ENCODE results near the gene NYAP1. TPM values are rescaled to one million over a fixed set of nuclear protein-coding genes. Genes with fewer than 3 reads are reported as not detected.

Gene NYAP1
- total RNA-seq, 1 experiment from 2014 or later: 0.23 TPM

DNA sequence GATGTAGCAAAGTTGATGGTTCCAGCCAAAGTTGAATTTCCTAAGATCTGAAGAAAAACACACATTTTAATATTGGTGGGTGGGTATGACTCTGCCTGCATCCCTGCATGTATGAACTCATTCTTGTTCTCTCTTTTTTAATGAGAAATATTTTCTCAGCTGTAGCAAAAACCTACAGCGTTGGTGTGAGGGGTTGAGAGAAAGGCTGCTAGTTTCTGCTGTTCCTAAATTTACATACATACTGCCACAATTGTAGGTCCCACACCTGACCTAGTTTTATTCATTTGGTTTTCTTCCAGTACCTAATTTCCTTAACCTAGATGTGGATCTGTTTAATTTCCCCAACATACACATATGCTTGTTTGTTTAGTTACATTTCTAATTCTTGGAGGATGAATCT lies 59.9 kb downstream of the NYAP1 start:
- DNase-seq (ENCODE audit: low read depth): no peak

GRCh38 chr7:100544386-100544785 lies 60.7 kb downstream of the NYAP1 start:
- no peak for DNase-seq (ENCODE audit: low read depth)

Other genes starting within 250 kb of the NYAP1 start
- gene SPDYE3, start 176.2 kb upstream of the NYAP1 start, total RNA-seq (2014; rRNA removed): not detected in 2 replicates
- gene PILRB, start 125.8 kb upstream of the NYAP1 start, total RNA-seq (2014; rRNA removed): 15.7 and 20.1 TPM in 2 replicates
- gene PILRA, start 110.4 kb upstream of the NYAP1 start, total RNA-seq (2014; rRNA removed): not detected in 2 replicates
- 1.9 and 4.2 TPM in 2 replicates for gene ZCWPW1, start 55.2 kb upstream of the NYAP1 start, total RNA-seq (2014; rRNA removed)
- 59.0 and 63.9 TPM in 2 replicates for gene MEPCE, start 54.1 kb upstream of the NYAP1 start, total RNA-seq (2014; rRNA removed)
- 68.5 and 71.6 TPM in 2 replicates for gene PPP1R35, start 47.4 kb upstream of the NYAP1 start, total RNA-seq (2014; rRNA removed)
- gene SPACDR, start 19.7 kb upstream of the NYAP1 start, total RNA-seq (2014; rRNA removed): not detected in 2 replicates
- 41.3 and 51.7 TPM in 2 replicates for gene TSC22D4, start 4.7 kb upstream of the NYAP1 start, total RNA-seq (2014; rRNA removed)
- 23.0 and 28.0 TPM in 2 replicates for gene AGFG2, start 55.3 kb downstream of the NYAP1 start, total RNA-seq (2014; rRNA removed)
- 2.4 TPM in 1 of 2 replicates, not detected in the other for gene SAP25, start 90.0 kb downstream of the NYAP1 start, total RNA-seq (2014; rRNA removed)
- 81.4 and 92.0 TPM in 2 replicates for gene LRCH4, start 102.2 kb downstream of the NYAP1 start, total RNA-seq (2014; rRNA removed)
- gene FBXO24, start 102.4 kb downstream of the NYAP1 start, total RNA-seq (2014; rRNA removed): 0.38 and 0.92 TPM in 2 replicates
- gene PCOLCE, start 118.4 kb downstream of the NYAP1 start, total RNA-seq (2014; rRNA removed): 4.7 and 5.2 TPM in 2 replicates
- 15.8 and 21.5 TPM in 2 replicates for gene MOSPD3, start 128.6 kb downstream of the NYAP1 start, total RNA-seq (2014; rRNA removed)
- 1.3 TPM in 2 replicates for gene TFR2, start 157.6 kb downstream of the NYAP1 start, total RNA-seq (2014; rRNA removed)
- not detected in 2 replicates for gene ACTL6B, start 172.5 kb downstream of the NYAP1 start, total RNA-seq (2014; rRNA removed)
- gene GNB2, start 189.8 kb downstream of the NYAP1 start, total RNA-seq (2014; rRNA removed): 176 and 205 TPM in 2 replicates
- gene GIGYF1, start 210.3 kb downstream of the NYAP1 start, total RNA-seq (2014; rRNA removed): 23.3 and 28.0 TPM in 2 replicates
- gene POP7, start 222.2 kb downstream of the NYAP1 start, total RNA-seq (2014; rRNA removed): 66.3 and 68.8 TPM in 2 replicates
- 0.11 TPM in 1 of 2 replicates, not detected in the other for gene EPO, start 236.5 kb downstream of the NYAP1 start, total RNA-seq (2014; rRNA removed)
- not detected in 2 replicates for gene ZAN, start 249.7 kb downstream of the NYAP1 start, total RNA-seq (2014; rRNA removed)